PC-3 (cell line): Measurements from ENCODE around the gene RNF183.

Experiments used
- CTCF ChIP-seq: fragments of 300-600 bp; sonication (generic); conservative IDR thresholded peaks from 2 replicates; pipeline ENCODE4 v1.5.1; 2017; ENCODE audit warnings: antibody characterized with exemption, low read depth, mild to moderate bottlenecking, low read length
- EZH2 ChIP-seq: fragments of 300-600 bp; sonication (generic); IDR thresholded peaks from one replicate; pipeline ENCODE4 v1.6.1; 2017; ENCODE audit warnings: antibody characterized with exemption, mild to moderate bottlenecking, low read length; ENCODE audit not compliant: unreplicated experiment

GRCh38 chr9:113296796-113297558, 6.2 kb downstream of the RNF183 start:
- TF ChIP-seq CTCF (no peak), EZH2 (no peak)
